ENCODE results near the gene IBTK.

Gene IBTK

GRCh38 chr6:82251942-82252341 lies 4.4 kb upstream of the IBTK start:
- Mint-ChIP-seq H3K36me3 (no peaks in the 10 kb centered on the region), H3K4me1 (peaks cover 5% of the 10 kb centered on the region), H3K27ac (no peak overlapping the region), H3K27me3 (no peaks in the 10 kb centered on the region), H3K4me3 (no peak overlapping the region), H3K9me3 (no peaks in the 10 kb centered on the region)

- no peak overlapping the region for H3K27ac Mint-ChIP-seq
- no peaks in the 10 kb centered on the region for H3K9me3 Mint-ChIP-seq
- H3K4me3 Mint-ChIP-seq: no peak overlapping the region
- H3K4me1 Mint-ChIP-seq: peaks cover 26% of the 10 kb centered on the region
- H3K27me3 Mint-ChIP-seq: no peaks in the 10 kb centered on the region
- peaks cover 5% of the 10 kb centered on the region for H3K36me3 Mint-ChIP-seq
Observed at GRCh38 chr6:82249381-82250253, 2.1 kb upstream of the IBTK start.

GRCh38 chr6:82248273-82248735 lies 760 bp upstream of the IBTK start:
- Mint-ChIP-seq H3K27ac (peak overlapping the region; percentile 97), H3K36me3 (peaks cover 12% of the 10 kb centered on the region), H3K4me3 (peak overlapping the region; percentile 91), H3K27me3 (no peaks in the 10 kb centered on the region), H3K9me3 (no peaks in the 10 kb centered on the region), H3K4me1 (peaks cover 37% of the 10 kb centered on the region)

- H3K27ac Mint-ChIP-seq: peak overlapping the region; percentile 97
Observed at GRCh38 chr6:82246802-82247504, 591 bp downstream of the IBTK start.

GRCh38 chr6:82246370-82246769 lies 1.2 kb downstream of the IBTK start:
- Mint-ChIP-seq H3K4me3 (peak overlapping the region; percentile 91), H3K9me3 (no peaks in the 10 kb centered on the region), H3K4me1 (peaks cover 47% of the 10 kb centered on the region), H3K36me3 (peaks cover 15% of the 10 kb centered on the region), H3K27me3 (no peaks in the 10 kb centered on the region), H3K27ac (peak overlapping the region; percentile 68)

More at GRCh38 chr6:82246802-82247504, 591 bp downstream of the IBTK start:
- peak overlapping the region; percentile 91 for H3K4me3 Mint-ChIP-seq
- H3K9me3 Mint-ChIP-seq: no peaks in the 10 kb centered on the region
- peaks cover 43% of the 10 kb centered on the region for H3K4me1 Mint-ChIP-seq
- peaks cover 15% of the 10 kb centered on the region for H3K36me3 Mint-ChIP-seq
- no peaks in the 10 kb centered on the region for H3K27me3 Mint-ChIP-seq

GRCh38 chr6:82245376-82245775 lies 2.2 kb downstream of the IBTK start:
- Mint-ChIP-seq H3K9me3 (no peaks in the 10 kb centered on the region), H3K27ac (peak overlapping the region; percentile 30), H3K36me3 (peaks cover 19% of the 10 kb centered on the region), H3K27me3 (no peaks in the 10 kb centered on the region), H3K4me1 (peaks cover 54% of the 10 kb centered on the region), H3K4me3 (peak overlapping the region; percentile 77)

GRCh38 chr6:82243884-82244283 lies 3.7 kb downstream of the IBTK start:
- no peaks in the 10 kb centered on the region for H3K9me3 Mint-ChIP-seq
- no peak overlapping the region for H3K4me3 Mint-ChIP-seq
- peaks cover 22% of the 10 kb centered on the region for H3K36me3 Mint-ChIP-seq
- no peak overlapping the region for H3K27ac Mint-ChIP-seq
- no peaks in the 10 kb centered on the region for H3K27me3 Mint-ChIP-seq
- H3K4me1 Mint-ChIP-seq: peaks cover 59% of the 10 kb centered on the region

- H3K9me3 Mint-ChIP-seq: no peaks in the 10 kb centered on the region
- peaks cover 19% of the 10 kb centered on the region for H3K36me3 Mint-ChIP-seq
Observed at GRCh38 chr6:82240186-82240585, 7.4 kb downstream of the IBTK start.

GRCh38 chr6:82239597-82239996 lies 7.9 kb downstream of the IBTK start:
- Mint-ChIP-seq H3K27me3 (no peaks in the 10 kb centered on the region), H3K4me1 (peaks cover 43% of the 10 kb centered on the region), H3K27ac (no peak overlapping the region), H3K36me3 (peaks cover 19% of the 10 kb centered on the region), H3K4me3 (no peak overlapping the region), H3K9me3 (no peaks in the 10 kb centered on the region)

More at GRCh38 chr6:82240186-82240585, 7.4 kb downstream of the IBTK start:
- peaks cover 49% of the 10 kb centered on the region for H3K4me1 Mint-ChIP-seq
- H3K27me3 Mint-ChIP-seq: no peaks in the 10 kb centered on the region
- no peak overlapping the region for H3K4me3 Mint-ChIP-seq
- H3K27ac Mint-ChIP-seq: no peak overlapping the region

GRCh38 chr6:82237013-82237412 lies 10.5 kb downstream of the IBTK start:
- H3K27me3 Mint-ChIP-seq: no peaks in the 10 kb centered on the region
- H3K4me3 Mint-ChIP-seq: no peak overlapping the region
- no peaks in the 10 kb centered on the region for H3K9me3 Mint-ChIP-seq
- H3K27ac Mint-ChIP-seq: no peak overlapping the region
- H3K4me1 Mint-ChIP-seq: peaks cover 29% of the 10 kb centered on the region
- peaks cover 12% of the 10 kb centered on the region for H3K36me3 Mint-ChIP-seq

- Mint-ChIP-seq H3K9me3 (no peaks in the 10 kb centered on the region), H3K27ac (no peak overlapping the region), H3K36me3 (peaks cover 18% of the 10 kb centered on the region), H3K4me3 (no peak overlapping the region), H3K27me3 (no peaks in the 10 kb centered on the region), H3K4me1 (peaks cover 21% of the 10 kb centered on the region)
Observed at GRCh38 chr6:82227770-82228169, 19.8 kb downstream of the IBTK start.

GRCh38 chr6:82220167-82220566 lies 27.4 kb downstream of the IBTK start:
- H3K4me1 Mint-ChIP-seq: no peaks in the 10 kb centered on the region
- H3K4me3 Mint-ChIP-seq: no peak overlapping the region
- H3K27me3 Mint-ChIP-seq: no peaks in the 10 kb centered on the region
- no peaks in the 10 kb centered on the region for H3K9me3 Mint-ChIP-seq
- H3K27ac Mint-ChIP-seq: no peak overlapping the region
- H3K36me3 Mint-ChIP-seq: peaks cover 17% of the 10 kb centered on the region

- Mint-ChIP-seq H3K9me3 (no peaks in the 10 kb centered on the region), H3K4me1 (no peaks in the 10 kb centered on the region), H3K27me3 (no peaks in the 10 kb centered on the region), H3K4me3 (no peak overlapping the region), H3K36me3 (peaks cover 27% of the 10 kb centered on the region), H3K27ac (no peak overlapping the region)
Observed at GRCh38 chr6:82217018-82217586, 30.4 kb downstream of the IBTK start.

- no peaks in the 10 kb centered on the region for H3K9me3 Mint-ChIP-seq
- H3K36me3 Mint-ChIP-seq: peaks cover 27% of the 10 kb centered on the region
- no peaks in the 10 kb centered on the region for H3K4me1 Mint-ChIP-seq
- H3K27ac Mint-ChIP-seq: no peak overlapping the region
- H3K4me3 Mint-ChIP-seq: no peak overlapping the region
- H3K27me3 Mint-ChIP-seq: no peaks in the 10 kb centered on the region
Observed at GRCh38 chr6:82216549-82216948, 31.0 kb downstream of the IBTK start.

GRCh38 chr6:82211326-82211725 lies 36.2 kb downstream of the IBTK start:
- H3K4me3 Mint-ChIP-seq: no peak overlapping the region
- H3K27ac Mint-ChIP-seq: no peak overlapping the region
- peaks cover 29% of the 10 kb centered on the region for H3K36me3 Mint-ChIP-seq
- no peaks in the 10 kb centered on the region for H3K4me1 Mint-ChIP-seq
- no peaks in the 10 kb centered on the region for H3K9me3 Mint-ChIP-seq
- H3K27me3 Mint-ChIP-seq: no peaks in the 10 kb centered on the region

- Mint-ChIP-seq H3K27me3 (no peaks in the 10 kb centered on the region), H3K9me3 (no peaks in the 10 kb centered on the region), H3K27ac (no peak overlapping the region), H3K36me3 (peaks cover 26% of the 10 kb centered on the region), H3K4me3 (no peak overlapping the region), H3K4me1 (no peaks in the 10 kb centered on the region)
Observed at GRCh38 chr6:82208913-82209312, 38.6 kb downstream of the IBTK start.
